ENCODE results near the gene PGAM2.

PGAM2 gene

GRCh38 chr7:44099669-44100068 is 34.3 kb upstream of the PGAM2 start:
- TF ChIP-seq CTCF (IDR thresholded peaks at IDR 0.05; ENCODE audit: poor library complexity, severe bottlenecking) = no peak
- no peaks in the 10 kb centered on the region for H3K27me3 ChIP-seq (ENCODE audit: insufficient read depth, poor library complexity, severe bottlenecking)
- no peaks in the 10 kb centered on the region for H3K36me3 ChIP-seq (ENCODE audit: low read depth)
- H3K4me1 ChIP-seq (ENCODE audit: insufficient read depth, poor library complexity, severe bottlenecking) = peaks cover 7% of the 10 kb centered on the region
- no peak for ATAC-seq (ENCODE audit: low read depth)
- H3K27ac ChIP-seq (ENCODE audit: poor library complexity, severe bottlenecking) = no peak overlapping the region
- H3K9me3 ChIP-seq (ENCODE audit: severe bottlenecking) = no peaks in the 10 kb centered on the region
- H3K4me3 ChIP-seq (ENCODE audit: severe bottlenecking) = no peak overlapping the region
- no peak for DNase-seq (ENCODE audit: low spot score)

DNA sequence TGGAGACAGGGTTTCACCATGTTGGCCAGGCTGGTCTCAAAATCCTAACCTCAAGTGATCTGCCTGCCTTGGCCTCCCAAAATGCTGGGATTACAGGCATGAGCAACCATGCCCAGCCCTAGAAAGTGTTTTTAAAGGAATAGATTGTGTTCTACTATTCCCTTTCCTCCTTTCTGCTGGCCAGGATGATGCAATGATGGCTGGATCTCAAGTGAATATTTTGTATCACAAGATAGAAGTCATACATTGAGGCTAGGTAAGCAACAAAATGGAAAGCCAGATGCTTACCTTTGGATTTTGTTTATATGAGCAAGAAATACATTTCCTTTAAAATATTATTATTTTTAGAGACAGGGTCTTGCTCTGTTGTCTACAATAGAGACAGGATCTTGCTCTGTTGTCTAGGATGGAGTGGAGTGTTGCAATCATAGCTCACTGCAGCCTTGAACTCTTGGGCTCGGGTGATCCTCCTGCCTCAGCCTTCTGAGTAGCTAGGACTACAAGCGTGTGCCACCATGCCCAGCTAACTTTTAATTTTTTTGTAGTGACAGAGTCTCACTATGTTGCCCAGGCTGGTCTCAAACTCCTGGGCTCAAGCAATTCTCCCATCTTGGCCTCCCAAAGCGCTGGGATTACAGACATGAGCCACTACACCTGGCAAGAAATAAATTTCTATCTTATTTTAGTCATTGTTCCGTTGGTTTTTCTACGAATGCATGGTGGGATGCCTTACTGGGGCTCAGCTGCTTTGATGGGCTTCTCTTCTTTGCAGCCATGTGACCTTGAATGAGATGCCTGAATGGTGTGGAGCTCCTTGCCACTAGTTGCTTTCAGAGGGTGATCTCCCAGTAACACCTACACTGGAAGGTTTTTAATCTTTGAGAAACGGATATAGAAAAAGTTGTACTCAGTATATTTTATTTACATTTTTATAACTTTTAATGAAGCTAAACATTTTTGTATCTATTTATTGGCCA is 33.0 kb upstream of the PGAM2 start:
- ATAC-seq (ENCODE audit: low read depth) (no peak), DNase-seq (ENCODE audit: low spot score) (no peak)
- no peak overlapping the region for H3K4me3 ChIP-seq (ENCODE audit: severe bottlenecking)
- no peaks in the 10 kb centered on the region for H3K27me3 ChIP-seq (ENCODE audit: insufficient read depth, poor library complexity, severe bottlenecking)
- H3K4me1 ChIP-seq (ENCODE audit: insufficient read depth, poor library complexity, severe bottlenecking) = peaks cover 7% of the 10 kb centered on the region
- no peak for TF ChIP-seq CTCF (IDR thresholded peaks at IDR 0.05; ENCODE audit: poor library complexity, severe bottlenecking)
- no peaks in the 10 kb centered on the region for H3K36me3 ChIP-seq (ENCODE audit: low read depth)
- no peak overlapping the region for H3K27ac ChIP-seq (ENCODE audit: poor library complexity, severe bottlenecking)
- no peaks in the 10 kb centered on the region for H3K9me3 ChIP-seq (ENCODE audit: severe bottlenecking)

- no peaks in the 10 kb centered on the region for H3K36me3 ChIP-seq (ENCODE audit: low read depth)
- no peak overlapping the region for H3K4me3 ChIP-seq (ENCODE audit: severe bottlenecking)
- DNase-seq (ENCODE audit: low spot score) (no peak), ATAC-seq (ENCODE audit: low read depth) (no peak; the same call in 2 of the 3 replicates)
- no peaks in the 10 kb centered on the region for H3K27me3 ChIP-seq (ENCODE audit: insufficient read depth, poor library complexity, severe bottlenecking)
- H3K9me3 ChIP-seq (ENCODE audit: severe bottlenecking) = no peaks in the 10 kb centered on the region
- peaks cover 3% of the 10 kb centered on the region for H3K4me1 ChIP-seq (ENCODE audit: insufficient read depth, poor library complexity, severe bottlenecking)
- no peak overlapping the region for H3K27ac ChIP-seq (ENCODE audit: poor library complexity, severe bottlenecking)
- TF ChIP-seq CTCF (IDR thresholded peaks at IDR 0.05; ENCODE audit: poor library complexity, severe bottlenecking) = no peak
These were observed 31.9 kb upstream of the PGAM2 start for GRCh38 chr7:44097064-44097932.

GRCh38 chr7:44096326-44096881 is 31.0 kb upstream of the PGAM2 start:
- no peak overlapping the region for H3K27ac ChIP-seq (ENCODE audit: poor library complexity, severe bottlenecking)

More at GRCh38 chr7:44096326-44096881, 31.0 kb upstream of the PGAM2 start:
- H3K27me3 ChIP-seq (ENCODE audit: insufficient read depth, poor library complexity, severe bottlenecking) = no peaks in the 10 kb centered on the region
- H3K9me3 ChIP-seq (ENCODE audit: severe bottlenecking) = no peaks in the 10 kb centered on the region
- no peak for DNase-seq (ENCODE audit: low spot score)
- no peaks in the 10 kb centered on the region for H3K36me3 ChIP-seq (ENCODE audit: low read depth)
- no peak overlapping the region for H3K4me3 ChIP-seq (ENCODE audit: severe bottlenecking)
- H3K4me1 ChIP-seq (ENCODE audit: insufficient read depth, poor library complexity, severe bottlenecking) = no peaks in the 10 kb centered on the region
- no peak for ATAC-seq (ENCODE audit: low read depth)
- no peak for TF ChIP-seq CTCF (IDR thresholded peaks at IDR 0.05; ENCODE audit: poor library complexity, severe bottlenecking)

All from RWPE2 (cell line).